H54 (cell line): ENCODE data around the gene SHOC2.

Source experiments
- DNase-seq: peaks from one replicate; pipeline ENCODE4 v3.0.0; 2011; ENCODE audit warnings: low spot score, mixed read lengths; ENCODE audit not compliant: insufficient read length
- FAIRE-seq: peaks from 3 replicates; lab custom pipeline; 2011; peaks lifted over from hg19 to GRCh38; lab: Jason Lieb, UNC
- POLR2A ChIP-seq: IDR thresholded peaks from 2 replicates; pipeline ENCODE4 v1.6.1; 2011; ENCODE audit warnings: low read depth, mild to moderate bottlenecking, low read length

Gene SHOC2

DNA sequence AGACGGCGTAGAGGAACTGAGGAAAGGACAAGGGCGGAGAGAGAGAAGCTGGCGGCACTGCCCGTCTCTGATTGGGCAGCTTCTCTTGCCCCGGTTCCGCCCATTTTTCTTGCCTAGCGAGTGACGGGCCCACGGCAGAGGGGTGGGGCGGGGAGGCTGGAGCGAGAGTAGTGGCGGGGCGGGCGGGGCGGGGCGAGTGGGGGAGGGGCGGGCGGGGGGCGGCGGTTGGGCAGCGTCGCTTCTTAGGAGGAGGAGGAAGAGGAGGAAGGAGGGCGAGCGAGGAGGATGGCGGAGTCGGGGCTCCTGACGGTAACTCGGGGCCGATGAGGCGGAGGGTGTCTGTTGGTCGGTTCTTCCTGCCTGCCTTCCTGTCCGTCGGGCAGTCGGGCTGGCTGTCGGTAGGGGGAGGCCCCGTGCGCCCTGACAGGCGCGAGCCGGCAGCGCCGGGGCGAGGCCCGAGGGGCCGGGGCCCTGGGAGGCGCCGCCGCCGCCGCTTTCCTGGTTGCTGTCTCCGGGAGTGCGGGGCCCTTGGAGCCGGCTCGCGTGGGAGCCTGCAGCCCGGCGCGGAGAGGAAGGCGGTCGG is at the start of gene SHOC2:
Gene SHOC2 (plus strand): TSS at position 256 of the 583 bp plus-strand sequence. CDS start 44,755 bp downstream, outside the sequence.
- no peak for FAIRE-seq
- no peak for DNase-seq
- peak; percentile 98 for TF ChIP-seq POLR2A

DNA sequence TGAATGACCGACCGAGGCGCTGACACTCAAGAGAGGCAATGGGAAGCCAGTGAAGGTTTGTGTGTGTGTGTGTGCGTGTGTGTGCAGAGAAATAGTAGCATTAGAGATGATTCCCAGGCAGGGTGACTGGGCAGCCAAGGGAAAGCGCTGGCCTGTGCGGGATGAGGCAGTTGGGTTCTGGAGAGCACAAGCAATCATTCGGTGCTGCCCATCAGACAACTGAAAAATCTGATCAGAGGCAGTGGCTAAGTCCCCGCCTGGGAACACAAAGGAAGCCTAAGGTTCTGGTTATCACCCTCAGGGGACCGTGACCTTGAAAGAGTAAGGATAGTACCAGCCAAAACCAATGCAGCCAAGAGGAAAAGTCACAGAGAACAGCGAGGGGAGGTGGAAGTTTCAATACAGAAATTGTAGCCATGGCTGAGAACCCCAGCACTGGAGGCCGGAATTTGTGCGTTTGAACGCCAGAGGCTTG is 48.5 kb upstream of the SHOC2 start:
- no peak for TF ChIP-seq POLR2A
- no peak for FAIRE-seq
- DNase-seq = no peak

DNA sequence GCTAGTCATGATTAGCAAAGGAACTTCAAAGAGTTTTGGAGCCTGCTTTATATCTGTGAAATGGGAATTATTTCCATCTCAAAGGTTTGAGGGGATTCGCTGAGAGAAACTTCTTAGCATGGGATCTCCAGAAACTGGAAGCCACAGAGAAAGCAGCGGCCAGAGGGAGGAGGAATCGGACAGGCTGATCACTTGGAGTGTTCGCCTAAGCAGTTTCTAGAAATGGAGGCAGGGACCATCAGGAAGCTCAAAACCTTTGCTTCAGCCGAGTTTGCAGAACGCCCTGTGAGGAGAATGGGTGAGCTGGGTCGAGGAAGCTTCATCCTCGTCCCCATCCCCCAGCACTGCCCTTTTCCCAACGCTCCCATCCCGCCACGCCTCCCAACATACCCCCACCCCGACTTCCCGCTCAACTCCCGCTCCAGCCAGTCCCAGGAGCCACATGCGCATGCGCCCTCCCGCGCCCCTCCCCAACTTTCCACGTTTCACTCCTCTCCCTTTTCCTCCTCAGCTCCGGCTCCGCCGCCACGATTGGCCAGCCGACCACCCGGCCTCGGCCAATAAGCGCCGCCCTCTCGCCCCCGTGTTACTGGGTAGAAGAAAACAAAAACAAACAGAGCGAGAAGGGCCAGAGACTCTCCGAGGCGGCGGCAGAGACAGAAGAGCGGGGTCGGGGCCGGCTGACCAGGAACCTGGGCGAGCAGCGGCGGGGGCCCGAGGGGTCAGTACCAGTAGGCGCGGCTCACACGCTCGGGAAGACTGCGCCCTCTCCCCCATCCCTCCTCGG is 47.9 kb upstream of the SHOC2 start, which contains the start of gene PDCD4:
Gene PDCD4 (plus strand): TSS at position 631 of the 787 bp plus-strand sequence. CDS start 4,100 bp downstream, outside the sequence.
- peak; percentile 84 for FAIRE-seq
- peak; percentile 85 for DNase-seq
- TF ChIP-seq POLR2A = peak; percentile 55

DNA sequence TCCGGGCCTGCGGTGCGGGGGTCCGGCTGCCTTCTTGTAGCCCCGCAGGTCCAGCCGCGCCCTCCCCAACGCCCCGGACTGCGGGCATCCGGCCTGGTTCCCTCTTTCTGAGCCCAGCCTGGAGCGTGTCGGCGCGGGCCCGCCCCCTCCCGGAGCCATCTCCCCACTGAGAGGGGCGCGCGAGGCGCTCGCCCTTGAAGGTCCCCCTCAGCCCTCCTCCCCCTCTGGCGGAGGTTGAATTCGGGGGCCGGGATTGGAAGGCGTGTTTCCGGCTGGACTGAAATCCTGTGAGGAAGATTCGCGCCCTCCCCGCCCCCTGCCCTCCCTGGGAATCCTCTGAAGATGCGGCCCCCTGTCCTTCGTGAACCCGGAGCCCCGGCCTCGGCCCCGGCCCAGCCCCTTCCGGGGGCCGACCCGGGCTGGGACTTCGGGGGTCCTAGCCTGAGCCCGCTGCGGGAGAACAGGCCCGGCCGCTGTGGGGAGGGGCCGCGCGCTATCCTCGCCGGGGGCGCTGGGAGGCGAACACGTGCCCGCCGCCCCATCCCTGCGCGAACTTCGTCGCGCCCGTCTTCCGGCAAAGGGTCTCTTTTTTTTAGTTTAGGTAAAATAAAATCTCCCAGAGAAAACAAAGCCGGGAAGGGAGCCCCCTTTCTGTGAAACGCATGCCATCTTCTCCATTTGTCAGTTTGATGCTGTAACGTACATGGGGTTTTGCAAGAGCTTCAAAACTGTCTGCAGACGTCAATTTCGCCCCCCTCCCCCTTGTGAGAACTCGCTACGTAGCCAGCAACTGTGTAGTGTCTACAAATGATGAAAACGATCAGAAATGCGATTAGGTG is 47.0 kb upstream of the SHOC2 start:
- TF ChIP-seq POLR2A = no peak; the same call in 1 of the 2 replicates
- FAIRE-seq (no peak), DNase-seq (peak; percentile 22)

DNA sequence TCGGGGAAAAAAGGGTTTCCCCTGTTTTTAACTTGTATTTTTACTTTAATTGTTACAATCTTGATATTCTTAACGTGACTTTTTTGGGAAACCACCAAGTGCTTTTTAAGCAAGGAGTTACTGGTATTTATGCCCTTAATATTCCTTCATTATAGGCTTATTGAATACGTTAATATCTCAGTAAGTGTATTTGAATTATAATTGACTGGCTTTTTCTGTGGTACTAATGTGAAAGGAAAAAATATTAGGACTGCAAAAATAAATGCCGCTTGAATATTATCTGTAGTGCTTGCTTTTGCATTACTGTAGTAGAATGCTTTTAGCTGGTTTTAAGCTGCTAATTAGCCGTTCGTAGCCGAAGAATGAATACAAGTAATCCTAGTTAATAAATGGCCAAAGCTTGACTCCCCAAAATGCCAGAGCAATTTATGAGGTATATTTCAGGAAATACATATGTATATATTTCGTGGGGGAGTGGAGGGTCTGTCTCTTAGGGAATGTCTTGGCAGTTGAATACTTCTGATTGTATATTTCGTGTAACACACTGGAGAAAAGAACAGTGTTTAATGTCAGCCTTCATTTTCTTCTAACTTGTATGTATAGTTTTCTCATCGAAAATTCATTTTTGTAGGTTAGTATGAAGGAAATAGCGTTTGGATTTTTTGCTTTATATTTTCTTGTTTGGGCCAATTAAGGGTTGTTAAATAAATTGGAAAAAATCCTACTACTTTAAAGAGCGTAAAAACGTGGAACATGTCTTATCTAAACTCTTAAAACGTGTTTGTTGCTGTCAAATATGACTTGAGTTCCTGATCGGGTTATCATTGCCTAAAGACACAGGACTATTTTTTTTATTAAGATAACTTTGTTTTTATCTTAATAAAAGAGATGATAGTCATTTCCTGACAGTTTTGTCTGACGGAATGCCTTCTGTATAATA is 46.1 kb upstream of the SHOC2 start:
- no peak for TF ChIP-seq POLR2A
- DNase-seq = no peak
- no peak for FAIRE-seq

DNA sequence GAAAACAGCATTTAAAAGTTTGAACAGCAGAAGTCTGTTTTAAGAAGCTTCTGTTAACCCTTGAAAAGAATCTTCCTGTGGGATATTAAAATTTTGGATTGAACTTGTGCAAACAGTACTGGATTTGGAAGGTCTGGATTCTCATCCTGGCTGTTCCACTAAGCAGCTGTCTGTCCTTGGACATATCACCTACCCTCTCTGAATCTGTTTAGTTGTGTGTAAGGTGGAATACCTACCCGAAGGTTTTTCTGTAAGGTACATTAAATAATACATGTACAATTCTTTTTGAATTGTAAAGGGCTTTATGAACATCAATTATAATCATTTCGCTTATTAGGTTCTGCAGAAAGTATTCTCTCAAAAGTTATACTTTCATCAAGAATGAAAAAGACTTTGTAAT is 45.5 kb upstream of the SHOC2 start:
- no peak for TF ChIP-seq POLR2A
- no peak for FAIRE-seq
- DNase-seq = no peak

DNA sequence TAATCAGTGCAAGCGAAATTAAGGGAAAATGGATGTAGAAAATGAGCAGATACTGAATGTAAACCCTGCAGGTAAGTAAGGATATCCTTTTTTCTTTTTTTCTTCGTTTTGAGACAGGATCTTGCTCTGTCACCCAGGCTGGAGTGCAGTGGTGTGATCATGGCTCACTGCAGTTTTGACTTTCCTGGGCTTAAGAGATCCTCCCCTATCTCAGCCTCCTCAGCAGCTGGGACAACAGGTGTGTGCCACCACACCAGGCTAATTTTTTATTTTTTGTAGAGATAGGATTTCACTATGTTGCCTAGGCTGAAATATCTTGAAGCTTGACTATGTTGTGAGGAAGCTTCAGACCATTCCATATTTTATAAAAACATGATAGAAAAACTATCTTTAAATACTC is 43.4 kb upstream of the SHOC2 start:
- DNase-seq = no peak
- no peak for TF ChIP-seq POLR2A
- FAIRE-seq = no peak

DNA sequence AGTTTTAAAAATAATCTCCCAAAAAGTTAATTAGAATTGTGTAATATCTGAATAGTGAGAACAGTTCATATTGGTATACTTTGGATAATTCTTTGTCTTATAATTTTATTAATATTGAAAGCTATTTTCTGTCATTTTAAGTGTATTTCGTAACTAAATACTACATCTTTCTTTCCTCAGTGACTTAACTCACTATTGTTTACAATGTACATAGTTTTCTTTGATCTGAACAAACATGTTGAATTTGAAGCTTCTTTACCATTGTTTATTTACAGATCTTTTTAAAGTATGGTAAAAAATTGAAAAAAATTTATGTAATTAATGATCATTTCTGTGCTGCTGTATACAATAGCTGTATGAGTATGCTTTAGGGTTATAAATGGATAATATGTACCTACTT is 42.6 kb upstream of the SHOC2 start:
- DNase-seq (no peak), FAIRE-seq (no peak)
- no peak for TF ChIP-seq POLR2A

DNA sequence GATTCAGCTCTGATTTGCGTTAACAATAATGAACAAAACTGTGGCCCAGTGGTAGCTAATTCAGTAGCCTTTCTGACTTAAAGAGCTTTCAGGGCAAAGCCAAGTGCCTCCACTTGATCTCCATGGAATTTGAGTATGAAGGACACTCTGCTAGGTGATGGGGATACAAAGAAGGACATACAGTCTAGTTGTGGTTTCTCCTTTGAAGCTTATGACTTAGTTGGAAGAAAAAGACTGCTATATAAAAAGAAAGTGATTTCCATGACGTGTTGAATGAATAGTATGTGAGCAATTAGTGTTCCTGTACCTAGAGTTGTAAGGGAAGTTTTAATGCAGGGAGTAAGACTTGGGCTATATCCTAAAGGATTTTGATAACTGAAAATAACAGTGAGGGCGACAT is 39.4 kb upstream of the SHOC2 start:
- FAIRE-seq (no peak), DNase-seq (no peak)
- no peak for TF ChIP-seq POLR2A

DNA sequence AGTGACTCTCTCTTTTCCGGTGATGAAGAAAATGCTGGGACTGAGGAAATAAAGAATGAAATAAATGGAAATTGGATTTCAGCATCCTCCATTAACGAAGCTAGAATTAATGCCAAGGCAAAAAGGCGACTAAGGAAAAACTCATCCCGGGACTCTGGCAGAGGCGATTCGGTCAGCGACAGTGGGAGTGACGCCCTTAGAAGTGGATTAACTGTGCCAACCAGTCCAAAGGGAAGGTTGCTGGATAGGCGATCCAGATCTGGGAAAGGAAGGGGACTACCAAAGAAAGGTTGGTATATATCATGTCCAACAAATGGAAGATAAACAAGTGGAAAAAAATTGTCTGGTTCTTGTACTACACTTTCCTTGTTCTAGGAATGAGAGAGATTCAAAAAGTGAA is 38.2 kb upstream of the SHOC2 start:
- no peak for DNase-seq
- no peak for FAIRE-seq
- TF ChIP-seq POLR2A = no peak

DNA sequence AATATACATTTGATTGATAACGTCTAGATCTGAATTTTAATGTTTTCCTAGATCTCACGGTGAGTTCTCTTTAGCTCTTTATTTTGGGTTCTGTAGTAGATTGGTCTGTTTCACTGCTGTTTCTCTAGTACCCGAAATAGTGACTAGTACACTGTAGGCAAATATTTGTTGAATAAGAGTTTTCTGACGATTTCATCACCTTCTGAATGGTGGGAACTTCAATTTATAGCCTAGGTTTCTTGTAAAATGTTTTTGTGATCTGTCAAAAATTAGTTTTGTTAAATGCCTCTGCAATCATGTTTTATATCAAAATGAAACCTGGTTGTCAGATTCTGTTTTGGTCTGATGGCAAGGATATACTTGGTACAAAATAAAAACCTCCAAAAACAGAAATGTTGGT is 37.5 kb upstream of the SHOC2 start:
- no peak for TF ChIP-seq POLR2A
- FAIRE-seq = no peak
- no peak for DNase-seq

DNA sequence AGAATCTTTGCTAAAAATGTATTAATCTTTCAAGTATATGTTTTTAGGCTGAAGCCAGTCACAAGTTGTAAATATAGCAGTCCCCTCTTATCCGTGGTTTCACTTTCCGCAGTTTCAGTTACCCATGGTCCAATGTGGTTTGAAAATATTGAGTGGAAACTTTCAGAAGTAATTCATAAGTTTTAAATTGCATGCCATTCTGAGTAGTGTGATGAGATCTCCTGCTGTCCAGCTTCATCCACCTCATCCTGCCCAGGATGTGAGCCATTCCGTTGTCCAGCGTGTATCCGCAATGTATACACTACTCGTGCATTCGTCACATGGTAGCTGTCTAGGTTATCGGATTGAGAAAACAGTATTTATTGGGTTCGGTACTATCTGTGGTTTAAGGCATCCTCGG is 35.5 kb upstream of the SHOC2 start:
- FAIRE-seq = no peak
- no peak for DNase-seq
- no peak for TF ChIP-seq POLR2A

DNA sequence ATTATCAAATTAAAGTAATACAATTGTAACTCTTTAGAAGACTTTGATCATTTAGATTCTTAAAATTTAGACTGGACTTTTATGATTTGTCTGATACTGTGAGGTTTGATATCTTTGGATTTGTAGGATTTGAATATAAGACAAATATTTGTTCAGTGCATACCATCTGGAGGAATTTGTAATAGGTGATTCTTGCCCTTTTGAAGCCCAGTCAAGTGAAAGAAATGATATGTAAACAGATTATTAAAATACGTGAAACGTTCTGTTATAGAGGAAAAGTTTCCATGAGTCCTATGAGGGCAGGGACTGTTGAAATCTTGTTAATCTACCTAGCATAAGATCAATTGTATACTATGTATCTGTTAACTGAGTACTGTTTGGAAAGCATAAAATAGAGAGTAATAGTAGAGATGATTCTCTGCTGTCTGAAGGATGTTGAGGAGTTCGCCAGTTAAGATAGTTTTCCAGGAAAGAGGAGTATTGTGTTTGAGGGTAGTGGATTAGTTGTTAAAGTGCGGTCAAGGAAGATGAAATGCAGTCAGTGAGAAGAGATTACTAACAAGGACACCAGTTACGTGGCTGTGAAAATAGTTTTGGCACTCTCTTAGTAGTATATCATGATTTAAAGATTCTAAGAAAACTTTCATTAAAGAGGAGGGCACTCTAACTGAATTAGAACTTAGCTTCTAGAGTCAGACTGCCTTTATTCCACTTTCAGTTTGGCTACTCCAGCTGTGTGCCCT is 33.3 kb upstream of the SHOC2 start:
- no peak for TF ChIP-seq POLR2A
- no peak for DNase-seq
- no peak for FAIRE-seq
